ENCODE results near the gene SESN2.

SESN2 gene

GRCh38 chr1:28249013-28249865 is 10.1 kb upstream of the SESN2 start:
- DNase-seq (ENCODE audit: low read depth, low spot score): no peak

- no peak for DNase-seq (ENCODE audit: low read depth, low spot score)
Observed at GRCh38 chr1:28249866-28250295, 9.4 kb upstream of the SESN2 start.

- no peak for DNase-seq (ENCODE audit: low read depth, low spot score)
Observed at GRCh38 chr1:28256197-28256827, 3.0 kb upstream of the SESN2 start.

GRCh38 chr1:28257736-28258135 is 1.6 kb upstream of the SESN2 start:
- no peak for DNase-seq (ENCODE audit: low read depth, low spot score)

GRCh38 chr1:28258628-28259251 is 578 bp upstream of the SESN2 start:
- DNase-seq (ENCODE audit: low read depth, low spot score): no peak

DNA sequence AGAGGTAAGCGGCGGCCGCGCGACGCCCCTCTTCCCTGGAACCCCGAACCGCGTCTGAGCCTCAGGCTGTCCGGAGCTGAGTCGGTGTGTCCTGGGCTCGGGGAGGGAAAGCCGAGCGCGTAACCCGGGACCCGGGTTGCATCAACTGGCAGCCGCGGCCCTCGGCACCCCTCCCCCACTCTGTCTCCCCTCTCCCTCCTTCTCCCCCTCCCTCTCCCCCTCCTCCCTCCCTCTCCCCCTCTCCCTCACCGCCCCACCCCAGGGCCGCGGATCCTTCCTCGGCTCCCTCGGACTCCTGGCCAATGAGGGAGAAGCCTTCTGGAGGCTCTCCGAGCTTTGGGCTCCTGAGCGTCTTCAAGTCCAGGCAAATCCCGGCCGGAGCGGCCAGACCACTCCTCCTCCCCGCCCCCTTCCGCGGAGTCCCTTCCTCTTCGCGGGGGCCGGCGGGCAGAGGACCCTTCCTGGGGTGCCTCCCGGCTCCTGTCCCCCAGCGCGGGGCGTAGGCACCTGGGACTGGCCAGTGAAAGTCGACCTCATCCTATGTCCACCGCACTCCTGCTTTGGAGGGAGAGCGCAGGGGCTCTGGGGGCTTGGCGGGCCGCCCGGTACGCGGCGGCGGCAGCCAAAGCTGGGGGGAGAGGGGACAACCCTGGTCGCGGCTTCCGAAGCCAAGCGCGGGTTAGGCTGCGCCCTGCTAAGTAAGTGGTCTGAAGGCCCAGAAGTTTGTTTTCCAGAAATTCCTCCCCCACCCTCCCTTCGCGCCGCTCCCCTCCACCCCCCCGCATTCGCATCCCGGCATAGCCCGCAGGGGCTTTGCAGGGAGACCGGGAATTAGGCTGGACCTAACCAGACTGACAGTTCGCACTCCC is 850 bp downstream of the SESN2 start:
- DNase-seq (ENCODE audit: low read depth, low spot score): peak; percentile 11

GRCh38 chr1:28260803-28261174 is 1.5 kb downstream of the SESN2 start:
- no peak for DNase-seq (ENCODE audit: low read depth, low spot score)

- DNase-seq (ENCODE audit: low read depth, low spot score): no peak
Observed at GRCh38 chr1:28264897-28265296, 5.6 kb downstream of the SESN2 start.

DNA sequence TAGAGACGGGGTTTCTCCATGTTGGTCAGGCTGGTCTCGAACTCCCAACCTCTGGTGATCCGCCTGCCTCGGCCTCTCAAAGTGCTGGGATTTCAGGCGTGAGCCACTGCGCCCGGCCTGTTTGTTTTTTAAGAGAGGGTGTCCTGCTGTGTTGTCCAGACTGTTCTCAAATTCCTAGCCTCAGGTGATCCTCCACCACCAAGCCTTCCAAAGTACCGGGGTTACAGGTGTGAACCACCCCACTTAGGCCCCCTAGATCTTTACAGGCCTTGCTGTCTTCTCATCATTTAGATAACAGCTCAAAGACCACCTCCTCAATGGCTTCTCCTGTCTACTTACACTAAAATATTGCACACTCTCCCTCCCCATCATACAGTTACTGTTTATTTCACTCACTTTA is 6.3 kb downstream of the SESN2 start:
- DNase-seq (ENCODE audit: low read depth, low spot score): no peak

DNA sequence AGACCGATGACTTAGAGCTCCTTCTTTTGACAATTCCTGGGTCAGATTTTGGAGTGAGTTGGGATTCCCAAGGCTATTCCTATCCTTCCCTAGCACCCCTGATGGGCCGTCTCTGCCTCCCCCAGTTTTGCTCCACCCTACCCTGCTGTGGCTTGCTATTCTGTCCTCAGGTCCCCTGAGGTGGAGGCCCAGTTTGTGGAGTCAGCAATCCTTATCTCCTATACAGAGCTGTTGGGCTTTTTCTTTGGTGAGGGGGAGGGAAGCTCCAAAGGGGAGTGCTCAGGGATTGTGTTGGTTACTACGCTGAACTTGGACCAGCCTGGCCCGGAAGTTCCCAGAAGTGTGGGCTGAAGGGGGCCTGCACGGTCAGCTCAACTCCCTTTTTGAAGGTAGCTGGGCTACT is 7.6 kb downstream of the SESN2 start:
- no peak for DNase-seq (ENCODE audit: low read depth, low spot score)

GRCh38 chr1:28267633-28268032 is 8.3 kb downstream of the SESN2 start:
- no peak for DNase-seq (ENCODE audit: low read depth, low spot score)

- no peak for DNase-seq (ENCODE audit: low read depth, low spot score)
Observed at GRCh38 chr1:28269529-28269928, 10.2 kb downstream of the SESN2 start.

DNA sequence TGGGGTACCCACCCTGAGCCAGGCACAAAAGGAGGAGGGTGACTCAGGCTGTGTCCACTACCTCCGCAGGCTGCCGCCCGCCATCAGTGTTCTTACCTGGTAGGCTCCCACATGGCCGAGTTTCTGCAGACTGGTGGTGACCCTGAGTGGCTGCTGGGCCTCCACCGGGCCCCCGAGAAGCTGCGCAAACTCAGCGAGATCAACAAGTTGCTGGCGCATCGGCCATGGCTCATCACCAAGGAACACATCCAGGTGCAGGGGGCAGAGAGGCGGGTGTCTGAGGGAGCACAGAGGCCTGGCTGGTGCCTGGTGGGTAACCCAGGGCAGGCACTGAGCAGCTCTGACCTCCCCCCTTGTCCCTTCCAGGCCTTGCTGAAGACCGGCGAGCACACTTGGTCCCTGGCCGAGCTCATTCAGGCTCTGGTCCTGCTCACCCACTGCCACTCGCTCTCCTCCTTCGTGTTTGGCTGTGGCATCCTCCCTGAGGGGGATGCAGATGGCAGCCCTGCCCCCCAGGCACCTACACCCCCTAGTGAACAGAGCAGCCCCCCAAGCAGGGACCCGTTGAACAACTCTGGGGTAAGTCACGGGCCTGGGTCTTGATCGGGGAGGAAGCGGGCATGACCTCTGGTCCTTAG is 13.0 kb downstream of the SESN2 start:
- no peak for DNase-seq (ENCODE audit: low read depth, low spot score)

DNA sequence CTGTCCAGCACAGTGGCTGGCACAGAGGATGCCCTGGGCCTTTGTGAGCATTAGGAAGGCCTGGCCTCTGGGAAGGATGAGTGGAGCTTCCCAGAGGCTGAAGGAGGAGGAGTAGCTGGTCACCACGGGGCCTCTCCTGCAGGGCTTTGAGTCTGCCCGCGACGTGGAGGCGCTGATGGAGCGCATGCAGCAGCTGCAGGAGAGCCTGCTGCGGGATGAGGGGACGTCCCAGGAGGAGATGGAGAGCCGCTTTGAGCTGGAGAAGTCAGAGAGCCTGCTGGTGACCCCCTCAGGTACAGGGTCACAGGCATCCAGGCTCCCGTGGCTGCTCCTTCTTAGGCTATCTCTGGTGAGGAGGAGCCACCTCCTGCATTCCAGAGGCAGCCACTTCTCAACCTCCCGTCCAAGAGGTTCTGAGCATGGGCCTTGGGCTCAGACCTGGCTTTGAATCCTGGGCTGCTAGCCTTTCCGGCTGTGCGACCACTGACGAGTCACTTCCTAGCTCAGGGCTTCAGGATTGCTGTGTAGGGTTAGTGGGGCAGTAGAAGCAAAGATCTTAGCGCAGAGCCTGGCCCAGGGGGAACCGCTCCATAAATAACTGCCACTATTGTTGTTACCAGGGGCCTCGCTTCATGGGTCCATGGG is 14.0 kb downstream of the SESN2 start:
- DNase-seq (ENCODE audit: low read depth, low spot score): no peak

GRCh38 chr1:28278763-28279162 is 19.4 kb downstream of the SESN2 start:
- no peak for DNase-seq (ENCODE audit: low read depth, low spot score)

- no peak for DNase-seq (ENCODE audit: low read depth, low spot score)
Observed at GRCh38 chr1:28279721-28280120, 20.4 kb downstream of the SESN2 start.

DNA sequence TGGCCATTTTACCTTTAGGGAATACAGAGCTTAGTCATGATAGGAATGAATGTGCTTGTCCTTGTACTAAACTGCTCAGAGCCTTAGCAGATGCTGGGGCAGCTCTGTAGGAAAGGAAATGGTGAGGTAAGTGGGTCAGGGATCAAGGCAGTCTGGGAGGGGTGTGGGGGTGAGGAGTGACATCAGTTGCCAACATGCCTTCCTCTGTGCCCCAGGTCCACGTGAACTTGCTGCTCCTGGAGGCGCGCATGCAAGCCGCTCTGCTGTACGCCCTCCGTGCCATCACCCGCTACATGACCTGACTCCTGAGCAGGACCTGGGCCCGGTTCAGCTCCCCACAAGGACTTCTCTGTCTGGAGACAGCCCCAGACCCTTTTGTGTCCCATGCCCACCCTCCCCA is 21.2 kb downstream of the SESN2 start:
- no peak for DNase-seq (ENCODE audit: low read depth, low spot score)

DNA sequence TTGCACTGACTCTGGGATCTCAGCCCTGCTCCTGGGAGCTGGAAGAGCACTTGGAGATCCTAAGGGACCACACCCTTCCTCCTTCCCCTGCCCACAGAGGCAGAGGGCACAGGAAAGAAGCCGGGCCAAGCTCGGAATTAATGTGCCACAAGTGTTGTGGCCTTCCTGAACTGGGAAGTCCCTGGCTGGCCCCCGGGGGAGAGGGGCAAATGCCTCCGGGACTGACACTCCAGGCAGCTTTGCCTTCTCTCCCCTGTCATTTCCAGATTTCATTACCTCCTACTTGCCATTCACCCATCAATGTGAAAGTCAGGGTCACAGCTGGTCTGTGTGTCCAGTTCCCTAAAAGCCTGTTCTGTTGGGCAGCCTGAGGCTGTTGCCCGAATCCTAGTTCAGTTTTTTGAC is 21.7 kb downstream of the SESN2 start:
- DNase-seq (ENCODE audit: low read depth, low spot score): no peak

DNA sequence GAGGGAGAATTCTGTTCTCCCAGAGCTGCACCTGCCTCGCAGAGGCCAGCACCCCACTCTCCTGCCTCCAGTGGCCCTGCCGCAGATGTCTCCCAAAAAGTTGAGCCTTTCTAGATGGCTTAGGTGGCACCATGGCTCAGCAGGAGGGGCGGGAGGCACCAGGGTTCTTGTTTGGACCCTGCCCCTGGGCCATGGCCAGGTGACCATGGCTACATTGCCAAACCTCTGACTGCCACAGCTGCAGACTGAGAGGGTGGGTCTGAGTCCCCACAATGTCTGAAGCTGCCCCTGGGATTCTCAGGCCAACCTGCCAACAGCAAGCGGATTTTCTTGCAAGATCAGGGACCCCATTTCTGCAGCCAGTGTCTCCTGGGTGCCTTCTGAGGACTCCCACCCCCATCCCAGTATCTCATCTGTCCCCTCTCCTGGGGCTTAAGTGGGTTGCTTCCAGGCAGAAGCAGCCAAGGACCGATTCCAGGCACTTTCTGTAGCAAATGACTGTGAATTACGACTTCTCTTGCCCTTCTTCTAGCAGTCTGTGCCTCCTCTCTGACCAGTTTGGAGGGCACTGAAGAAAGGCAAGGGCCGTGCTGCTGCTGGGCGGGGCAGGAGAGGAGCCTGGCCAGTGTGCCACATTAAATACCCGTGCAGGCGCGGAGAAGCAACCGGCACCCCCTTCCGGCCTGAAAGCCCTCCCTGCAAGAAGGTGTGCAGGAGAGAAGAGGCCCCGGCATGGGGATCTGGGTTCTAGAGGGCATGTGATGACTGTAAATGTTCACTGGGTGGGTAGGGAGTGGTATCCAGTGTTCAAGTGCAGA is 22.5 kb downstream of the SESN2 start:
- no peak for DNase-seq (ENCODE audit: low read depth, low spot score)
